Muscle layer of colon (tissue), 2 donors: ENCODE data around the gene ABCB4.

ENCODE experiments used
- H3K27ac ChIP-seq: one replicate; pipeline ENCODE4 v1.7.0; 2013; ENCODE audit warnings: low read depth, mild to moderate bottlenecking, low read length, moderate library complexity
- H3K27me3 ChIP-seq, 2 donors: one replicate each; pipeline ENCODE4 v1.7.0; 2013; ENCODE audit warnings: low read length in 2 of 2, mild to moderate bottlenecking in 2 of 2; ENCODE audit not compliant: insufficient read depth in 2 of 2, control insufficient read depth in 1 of 2
- H3K36me3 ChIP-seq: one replicate; pipeline ENCODE4 v1.7.0; 2013; ENCODE audit warnings: mild to moderate bottlenecking, low read length; ENCODE audit not compliant: insufficient read depth
- H3K4me1 ChIP-seq: one replicate; pipeline ENCODE4 v1.7.0; 2013; ENCODE audit warnings: mild to moderate bottlenecking, low read length; ENCODE audit not compliant: insufficient read depth
- H3K4me3 ChIP-seq, 2 donors: one replicate each; pipeline ENCODE4 v1.7.0; 2013; ENCODE audit warnings: low read length in 2 of 2, low read depth in 1 of 2, mild to moderate bottlenecking in 1 of 2, moderate library complexity in 1 of 2
- H3K9ac ChIP-seq: one replicate; pipeline ENCODE4 v1.7.0; 2013; ENCODE audit warnings: low read length
- H3K9me3 ChIP-seq: one replicate; pipeline ENCODE4 v1.7.0; 2013; ENCODE audit warnings: mild to moderate bottlenecking, low read length
- donor health status: abdominal sarcoma.
- donor health status: Adenocarcinoma of cecum.

Gene ABCB4

DNA sequence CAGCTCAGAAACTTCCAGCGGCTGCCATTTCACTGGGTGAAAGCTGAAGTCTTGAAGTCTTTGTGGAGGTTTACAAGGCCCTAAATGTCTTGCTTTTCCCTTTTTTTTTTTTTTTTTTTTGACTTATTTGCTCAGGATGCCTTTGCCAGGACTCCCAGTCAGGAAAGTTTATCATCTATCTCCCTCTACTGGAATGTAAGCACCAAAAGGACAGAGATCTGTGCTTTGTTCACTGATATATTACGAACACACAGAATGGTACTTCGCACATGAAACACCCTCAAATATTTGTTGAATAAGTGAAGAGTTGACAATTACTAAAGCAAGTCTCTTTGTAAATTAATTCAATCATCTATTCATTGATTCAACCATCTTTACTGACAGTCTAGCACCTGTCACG, 23.2 kb downstream of the ABCB4 start:
- H3K27ac ChIP-seq: no peak overlapping the region

DNA sequence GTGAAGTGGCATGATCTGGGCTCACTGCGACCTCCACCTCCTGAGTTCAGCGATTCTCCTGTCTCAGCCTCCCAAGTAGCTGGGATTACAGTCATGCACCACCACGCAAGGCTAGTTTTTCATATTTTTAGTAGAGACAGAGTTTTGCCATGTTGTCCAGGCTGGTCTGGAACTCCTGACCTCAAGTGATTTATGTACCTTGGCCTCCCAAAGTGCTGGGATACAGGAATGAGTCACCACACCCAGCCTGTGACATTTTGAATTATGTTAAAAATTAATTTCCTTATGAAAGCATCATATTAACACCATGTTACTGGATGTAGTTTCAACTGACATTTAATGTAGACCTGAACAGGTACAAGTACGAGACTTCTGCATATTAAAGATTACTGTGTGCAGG, 24.3 kb downstream of the ABCB4 start:
- Histone ChIP-seq H3K4me1 (no peaks in the 10 kb centered on the region), H3K4me3 (no peak overlapping the region), H3K27me3 (no peaks in the 10 kb centered on the region), H3K9me3 (no peaks in the 10 kb centered on the region), H3K9ac (no peak overlapping the region), H3K27ac (no peak overlapping the region), H3K36me3 (no peaks in the 10 kb centered on the region)

More for the DNA sequence above, 23.2 kb downstream of the ABCB4 start:
- no peak overlapping the region for H3K9ac ChIP-seq
- H3K4me3 ChIP-seq: no peak overlapping the region
- H3K9me3 ChIP-seq: no peaks in the 10 kb centered on the region
- no peaks in the 10 kb centered on the region for H3K4me1 ChIP-seq
- no peaks in the 10 kb centered on the region for H3K27me3 ChIP-seq
- no peaks in the 10 kb centered on the region for H3K36me3 ChIP-seq

DNA sequence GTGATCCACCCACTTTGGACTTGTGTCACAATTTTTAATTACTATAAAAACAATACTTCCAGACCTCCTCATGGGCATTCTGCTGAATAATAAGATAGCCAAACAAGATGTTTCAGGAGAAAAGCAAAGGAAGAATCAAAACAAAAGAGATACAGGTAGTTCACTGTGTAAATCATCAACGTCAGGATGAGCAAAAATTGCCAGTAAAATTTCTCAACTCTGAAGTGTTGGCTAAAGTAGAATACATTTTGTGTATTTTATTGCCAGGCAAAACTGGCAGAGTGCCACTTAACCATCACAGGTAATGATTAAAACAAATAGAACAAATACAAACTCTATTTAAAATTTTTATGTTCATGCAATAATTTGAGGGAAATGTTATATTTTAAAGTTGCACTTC, 24.8 kb downstream of the ABCB4 start:
- Histone ChIP-seq H3K9me3 (no peaks in the 10 kb centered on the region), H3K36me3 (no peaks in the 10 kb centered on the region), H3K4me3 (no peak overlapping the region)

DNA sequence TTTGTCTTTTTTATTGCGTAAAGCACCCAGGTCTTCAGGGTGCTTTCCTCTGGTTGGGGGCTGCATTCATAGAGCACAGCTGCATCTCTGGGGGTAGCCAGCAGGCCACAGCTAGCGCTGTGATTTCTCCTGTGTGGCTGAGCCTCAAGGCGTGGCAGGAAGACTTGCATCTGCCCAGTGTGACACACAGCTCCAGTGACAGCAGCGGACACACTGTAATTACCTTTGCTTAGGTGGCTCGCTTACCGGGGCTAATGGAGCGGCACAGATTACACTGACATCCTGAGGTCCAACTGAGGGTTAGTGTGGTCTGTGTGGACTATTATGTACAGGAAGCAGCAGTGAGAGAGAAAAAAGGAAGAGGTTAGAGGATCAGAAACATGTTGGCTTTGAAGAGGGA, 27.1 kb downstream of the ABCB4 start:
- Histone ChIP-seq H3K9me3 (no peaks in the 10 kb centered on the region), H3K27me3 (no peaks in the 10 kb centered on the region), H3K4me1 (no peaks in the 10 kb centered on the region), H3K27ac (no peak overlapping the region), H3K36me3 (no peaks in the 10 kb centered on the region), H3K4me3 (no peak overlapping the region), H3K9ac (no peak overlapping the region)

More for the DNA sequence above, 24.8 kb downstream of the ABCB4 start:
- Histone ChIP-seq H3K27me3 (no peaks in the 10 kb centered on the region), H3K27ac (no peak overlapping the region), H3K9ac (no peak overlapping the region), H3K4me1 (no peaks in the 10 kb centered on the region)

DNA sequence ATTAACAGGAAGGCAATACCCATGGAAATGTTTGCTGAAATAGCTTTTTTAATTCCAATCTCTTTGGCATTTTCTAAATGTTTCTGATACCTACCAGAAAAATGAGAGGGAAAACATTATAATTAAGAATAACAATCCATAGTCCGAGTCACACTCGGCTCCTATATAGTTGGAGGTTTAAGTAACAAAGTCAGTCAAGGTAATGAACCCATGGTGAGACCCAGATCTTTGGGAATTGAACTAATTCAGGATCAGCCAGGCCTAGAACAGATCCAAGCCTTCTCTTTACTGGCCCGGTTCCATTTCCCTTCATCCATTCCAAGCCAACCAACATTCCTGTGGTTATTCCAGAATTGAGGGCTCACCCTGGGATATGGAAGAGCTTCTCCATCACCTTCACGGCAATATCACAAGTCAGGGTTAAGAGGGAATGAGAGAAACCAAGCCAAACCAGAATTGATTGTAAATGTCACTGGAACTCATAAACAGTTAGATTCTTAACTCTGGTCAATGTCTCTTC, 28.3 kb downstream of the ABCB4 start:
- Histone ChIP-seq H3K9me3 (no peaks in the 10 kb centered on the region), H3K9ac (no peak overlapping the region), H3K27me3 (no peaks in the 10 kb centered on the region), H3K4me3 (no peak overlapping the region), H3K27ac (no peak overlapping the region), H3K36me3 (no peaks in the 10 kb centered on the region), H3K4me1 (no peaks in the 10 kb centered on the region)

DNA sequence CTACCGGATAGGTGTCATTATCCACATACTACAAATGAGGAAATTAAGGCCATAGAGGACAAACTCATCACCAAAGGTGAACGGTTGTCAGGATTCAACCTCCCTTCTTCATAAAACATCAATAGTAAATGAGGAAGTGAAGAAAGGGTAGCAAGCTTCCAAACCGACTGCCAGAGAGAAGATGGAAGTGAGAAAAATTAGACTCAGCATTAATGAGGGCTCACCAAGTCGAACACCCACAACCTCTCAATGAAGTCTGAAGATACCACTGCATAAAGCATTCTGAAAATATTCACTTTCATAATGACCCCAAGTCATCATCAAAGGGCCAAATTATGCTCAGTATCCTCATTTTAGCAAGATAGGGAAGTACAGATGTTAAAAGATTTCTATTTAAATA, 29.6 kb downstream of the ABCB4 start:
- H3K27me3 ChIP-seq: no peaks in the 10 kb centered on the region
- no peak overlapping the region for H3K27ac ChIP-seq
- no peaks in the 10 kb centered on the region for H3K36me3 ChIP-seq
- no peak overlapping the region for H3K9ac ChIP-seq
- no peak overlapping the region for H3K4me3 ChIP-seq
- H3K4me1 ChIP-seq: no peaks in the 10 kb centered on the region
- no peaks in the 10 kb centered on the region for H3K9me3 ChIP-seq

DNA sequence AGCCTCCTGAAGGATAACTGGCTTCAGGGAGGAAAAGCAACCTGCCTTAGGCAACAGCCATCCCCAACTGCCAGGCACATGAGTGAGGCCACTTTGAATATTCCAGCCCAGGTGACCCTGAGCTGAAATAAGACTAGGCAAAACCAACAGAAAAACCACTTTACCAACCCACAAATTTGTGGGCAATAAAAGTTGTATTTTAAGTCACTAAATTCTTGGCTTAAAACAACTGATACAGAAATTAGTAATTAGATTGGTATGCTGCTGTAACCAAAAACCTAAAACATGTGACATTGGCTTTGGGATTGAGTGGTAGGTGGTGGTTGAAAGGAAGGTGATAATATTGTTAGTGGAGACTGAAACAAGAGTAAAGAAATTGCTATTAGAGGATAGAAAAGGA, 39.9 kb downstream of the ABCB4 start:
- no peak overlapping the region for H3K4me3 ChIP-seq
- H3K27ac ChIP-seq: no peak overlapping the region
- no peaks in the 10 kb centered on the region for H3K27me3 ChIP-seq
- H3K4me1 ChIP-seq: no peaks in the 10 kb centered on the region
- no peaks in the 10 kb centered on the region for H3K9me3 ChIP-seq
- no peak overlapping the region for H3K9ac ChIP-seq
- H3K36me3 ChIP-seq: no peaks in the 10 kb centered on the region

DNA sequence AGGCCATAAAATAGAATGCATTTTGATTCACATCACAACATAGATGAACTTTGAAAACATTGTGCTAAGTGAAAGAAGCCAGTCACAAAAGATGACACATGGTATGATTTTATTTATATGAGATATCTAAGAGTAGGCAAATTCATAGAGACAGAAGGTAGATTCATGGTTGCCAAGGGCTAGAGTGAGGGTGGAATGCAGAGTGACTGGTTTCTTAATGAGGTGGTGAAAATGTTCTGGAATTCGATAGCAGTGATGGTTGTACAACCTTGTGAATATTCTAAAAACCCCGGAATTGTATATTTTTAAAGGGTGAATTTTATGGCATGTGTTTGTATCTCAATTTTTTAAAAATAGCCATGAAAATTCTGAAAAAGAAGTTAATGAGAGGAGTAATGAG, 42.9 kb downstream of the ABCB4 start:
- Histone ChIP-seq H3K4me3 (no peak overlapping the region), H3K27me3 (no peaks in the 10 kb centered on the region), H3K27ac (no peak overlapping the region), H3K9ac (no peak overlapping the region), H3K9me3 (no peaks in the 10 kb centered on the region), H3K36me3 (no peaks in the 10 kb centered on the region), H3K4me1 (no peaks in the 10 kb centered on the region)

DNA sequence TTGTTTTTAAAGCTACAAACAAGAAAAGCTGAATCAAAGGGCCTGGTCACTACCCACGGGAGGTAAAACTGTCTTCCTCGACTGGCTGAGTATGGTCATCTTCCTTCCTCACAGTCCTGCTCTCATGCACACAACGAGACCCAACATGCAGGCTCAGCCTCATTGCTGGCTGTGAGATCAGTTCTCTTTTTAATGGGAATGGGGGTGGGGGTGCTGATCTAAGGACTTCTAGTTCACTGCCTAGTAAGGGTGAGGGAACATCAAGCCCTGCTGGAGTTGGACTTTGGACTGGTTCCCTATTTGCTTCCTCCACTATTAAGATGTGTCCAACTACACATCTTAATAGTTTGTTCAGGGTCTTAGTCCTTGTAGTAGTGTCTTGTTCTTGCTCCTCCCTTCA, 48.2 kb downstream of the ABCB4 start:
- no peaks in the 10 kb centered on the region for H3K9me3 ChIP-seq
- no peak overlapping the region for H3K4me3 ChIP-seq
- H3K27ac ChIP-seq: no peak overlapping the region
- H3K36me3 ChIP-seq: no peaks in the 10 kb centered on the region
- no peaks in the 10 kb centered on the region for H3K27me3 ChIP-seq
- H3K4me1 ChIP-seq: no peaks in the 10 kb centered on the region
- H3K9ac ChIP-seq: no peak overlapping the region

DNA sequence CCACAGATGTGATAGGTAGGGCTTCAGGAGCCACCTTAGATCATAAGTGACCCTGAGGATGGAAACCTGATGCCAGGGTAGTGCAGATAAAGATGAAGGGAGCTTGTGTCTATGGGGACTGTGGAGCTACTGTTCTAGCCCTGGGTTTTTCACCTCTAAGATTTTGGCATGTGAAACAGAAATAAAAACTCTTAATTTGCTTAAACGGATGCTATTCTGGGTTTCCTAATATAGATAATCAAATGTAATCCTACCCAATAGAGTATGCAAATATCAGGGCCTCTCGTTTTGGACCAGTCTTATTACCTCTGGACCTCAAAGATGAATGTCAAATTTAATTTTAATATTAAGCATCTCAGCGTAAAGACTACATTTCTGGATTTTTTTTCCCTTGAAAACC, 49.3 kb downstream of the ABCB4 start:
- Histone ChIP-seq H3K36me3 (no peaks in the 10 kb centered on the region), H3K4me3 (no peak overlapping the region), H3K9me3 (no peaks in the 10 kb centered on the region), H3K27ac (no peak overlapping the region), H3K27me3 (no peaks in the 10 kb centered on the region), H3K9ac (no peak overlapping the region), H3K4me1 (no peaks in the 10 kb centered on the region)

DNA sequence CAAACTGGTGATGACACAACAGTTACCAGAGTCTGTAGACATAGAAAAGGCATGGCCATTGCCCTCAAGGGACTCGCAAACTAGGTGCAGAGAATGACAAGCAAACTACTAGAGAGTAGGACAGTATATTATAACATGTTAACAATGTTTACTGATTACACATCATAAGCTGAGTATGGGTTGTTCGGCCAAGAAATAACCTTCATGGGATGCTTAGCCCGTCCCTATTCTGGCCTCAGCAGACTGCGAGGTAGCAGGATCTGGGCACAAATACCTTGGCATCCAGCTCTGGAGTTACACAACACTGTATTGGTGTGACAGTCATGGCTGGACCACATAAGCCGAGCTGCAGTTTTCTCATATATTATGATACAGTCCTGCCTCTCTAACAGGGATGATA, 51.4 kb downstream of the ABCB4 start:
- Histone ChIP-seq H3K4me1 (no peaks in the 10 kb centered on the region), H3K4me3 (no peak overlapping the region), H3K9ac (no peak overlapping the region), H3K9me3 (no peaks in the 10 kb centered on the region), H3K36me3 (no peaks in the 10 kb centered on the region), H3K27ac (no peak overlapping the region), H3K27me3 (no peaks in the 10 kb centered on the region)

DNA sequence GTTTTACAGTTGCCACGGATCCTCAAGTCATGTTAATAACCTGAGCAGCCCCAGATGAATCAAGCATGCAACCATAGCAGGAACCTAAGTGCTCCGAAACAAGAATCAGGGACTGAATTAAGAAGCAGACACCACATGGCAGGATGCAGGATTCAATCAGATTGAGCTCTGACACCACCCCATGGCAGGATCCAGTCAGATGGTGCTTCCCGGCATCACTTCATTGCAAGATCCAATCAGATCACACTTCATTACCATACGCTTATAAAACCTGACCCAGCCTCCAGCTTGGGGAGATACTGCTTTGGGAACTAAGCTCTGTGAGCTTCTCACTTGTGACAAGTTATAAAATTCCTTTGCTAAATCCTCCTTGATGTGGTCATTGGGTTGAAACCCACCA, 55.3 kb downstream of the ABCB4 start:
- Histone ChIP-seq H3K9ac (no peak overlapping the region), H3K36me3 (no peaks in the 10 kb centered on the region), H3K4me3 (no peak overlapping the region), H3K9me3 (no peaks in the 10 kb centered on the region), H3K4me1 (no peaks in the 10 kb centered on the region), H3K27ac (no peak overlapping the region), H3K27me3 (no peaks in the 10 kb centered on the region)
